Activated T-helper 17 cell treated with anti-CD3 and anti-CD28 coated beads, Interleukin-2, amount 50 U/mL, for 72 hours (primary cell): ENCODE data around the gene GLS. TPM values are rescaled to one million over a fixed set of nuclear protein-coding genes. Genes with fewer than 3 reads are reported as not detected.

ENCODE experiments used
- total RNA-seq, 2 donors: library from RNA; stranded (reverse); gene quantifications; one replicate each; pipeline ENCODE4 v1.2.3, GENCODE V29; 2022

Gene GLS
- total RNA-seq, 2 donors from 2014 or later = 280 to 311 TPM

Other genes starting within 250 kb of the GLS start
- 10 to 100 TPM; 35.6 to 44.7 TPM for gene NAB1, start 231.7 kb upstream of the GLS start, total RNA-seq
- gene STAT1, start 133.3 kb downstream of the GLS start, total RNA-seq = 100 to 1,000 TPM; 163 to 363 TPM